Mucosa of stomach (tissue), 1 donor: ENCODE results near the gene DHFR2.
"Not testable (repeated sequence)": the region's sequence is repeated elsewhere in the genome, so short reads cannot be mapped to it uniquely, and the experiment has no call there.

Experiments used
- H3K27me3 ChIP-seq: one replicate; pipeline ENCODE4 v1.7.0; 2013; ENCODE audit warnings: mild to moderate bottlenecking, low read length; ENCODE audit not compliant: control insufficient read depth, insufficient read depth
- H3K36me3 ChIP-seq: one replicate; pipeline ENCODE4 v1.7.0; 2013; ENCODE audit warnings: low read length; ENCODE audit not compliant: control insufficient read depth, insufficient read depth
- H3K4me1 ChIP-seq: one replicate; pipeline ENCODE4 v1.7.0; 2013; ENCODE audit warnings: mild to moderate bottlenecking, low read length; ENCODE audit not compliant: control insufficient read depth, insufficient read depth
- H3K4me3 ChIP-seq: one replicate; pipeline ENCODE4 v1.7.0; 2013; ENCODE audit warnings: low read length
- H3K9ac ChIP-seq: one replicate; pipeline ENCODE4 v1.7.0; 2013; ENCODE audit warnings: mild to moderate bottlenecking, low read length, moderate library complexity
- H3K9me3 ChIP-seq: one replicate; pipeline ENCODE4 v1.7.0; 2013; ENCODE audit warnings: mild to moderate bottlenecking, low read length, moderate library complexity; ENCODE audit not compliant: control insufficient read depth
- donor health status: Pancreatic carcinoma.

Gene DHFR2

GRCh38 chr3:94082391-94082937 is 19.7 kb upstream of the DHFR2 start:
- no peak overlapping the region for H3K4me3 ChIP-seq
- no peaks in the 10 kb centered on the region for H3K9me3 ChIP-seq
- no peaks in the 10 kb centered on the region for H3K36me3 ChIP-seq
- no peaks in the 10 kb centered on the region for H3K27me3 ChIP-seq
- no peak overlapping the region for H3K9ac ChIP-seq
- H3K4me1 ChIP-seq, result peaks cover 22% of the 10 kb centered on the region

GRCh38 chr3:94081884-94082283 is 19.2 kb upstream of the DHFR2 start:
- no peak overlapping the region for H3K9ac ChIP-seq

GRCh38 chr3:94080552-94080951 is 17.8 kb upstream of the DHFR2 start:
- H3K4me3 ChIP-seq, H3K9ac ChIP-seq, H3K27me3 ChIP-seq, H3K36me3 ChIP-seq, H3K9me3 ChIP-seq: not testable (repeated sequence)
- peaks cover 22% of the 10 kb centered on the region for H3K4me1 ChIP-seq

More at GRCh38 chr3:94081884-94082283, 19.2 kb upstream of the DHFR2 start:
- Histone ChIP-seq H3K27me3 (no peaks in the 10 kb centered on the region), H3K4me3 (no peak overlapping the region), H3K36me3 (no peaks in the 10 kb centered on the region), H3K4me1 (peaks cover 22% of the 10 kb centered on the region), H3K9me3 (no peaks in the 10 kb centered on the region)

GRCh38 chr3:94076055-94076454 is 13.3 kb upstream of the DHFR2 start:
- no peak overlapping the region for H3K4me3 ChIP-seq
- no peaks in the 10 kb centered on the region for H3K9me3 ChIP-seq
- H3K4me1 ChIP-seq, result peaks cover 11% of the 10 kb centered on the region
- no peaks in the 10 kb centered on the region for H3K27me3 ChIP-seq
- H3K36me3 ChIP-seq, result peaks cover 5% of the 10 kb centered on the region
- no peak overlapping the region for H3K9ac ChIP-seq

- no peaks in the 10 kb centered on the region for H3K27me3 ChIP-seq
- H3K9me3 ChIP-seq, result no peaks in the 10 kb centered on the region
- H3K36me3 ChIP-seq, result peaks cover 5% of the 10 kb centered on the region
- H3K9ac ChIP-seq, result no peak overlapping the region
- H3K4me3 ChIP-seq, result no peak overlapping the region
- peaks cover 17% of the 10 kb centered on the region for H3K4me1 ChIP-seq
Measured at GRCh38 chr3:94071713-94072284, 9.1 kb upstream of the DHFR2 start.

- no peak overlapping the region for H3K9ac ChIP-seq
- no peak overlapping the region for H3K4me3 ChIP-seq
- H3K4me1 ChIP-seq, result peaks cover 23% of the 10 kb centered on the region
- no peaks in the 10 kb centered on the region for H3K27me3 ChIP-seq
- no peaks in the 10 kb centered on the region for H3K36me3 ChIP-seq
- no peaks in the 10 kb centered on the region for H3K9me3 ChIP-seq
Measured at GRCh38 chr3:94070341-94070911, 7.7 kb upstream of the DHFR2 start.

- Histone ChIP-seq H3K36me3 (no peaks in the 10 kb centered on the region), H3K27me3 (no peaks in the 10 kb centered on the region), H3K9ac (no peak overlapping the region), H3K9me3 (no peaks in the 10 kb centered on the region), H3K4me3 (no peak overlapping the region), H3K4me1 (peaks cover 31% of the 10 kb centered on the region)
Measured at GRCh38 chr3:94069194-94069813, 6.6 kb upstream of the DHFR2 start.

GRCh38 chr3:94066506-94067500 is 4.1 kb upstream of the DHFR2 start:
- H3K36me3 ChIP-seq, result no peaks in the 10 kb centered on the region
- H3K4me3 ChIP-seq, result no peak overlapping the region
- peaks cover 38% of the 10 kb centered on the region for H3K4me1 ChIP-seq
- H3K9ac ChIP-seq, result no peak overlapping the region
- no peaks in the 10 kb centered on the region for H3K27me3 ChIP-seq
- H3K9me3 ChIP-seq, result no peaks in the 10 kb centered on the region

- Histone ChIP-seq H3K4me1 (peaks cover 38% of the 10 kb centered on the region), H3K9me3 (no peaks in the 10 kb centered on the region), H3K27me3 (no peaks in the 10 kb centered on the region), H3K36me3 (no peaks in the 10 kb centered on the region), H3K9ac (no peak overlapping the region), H3K4me3 (no peak overlapping the region)
Measured at GRCh38 chr3:94065819-94066480, 3.2 kb upstream of the DHFR2 start.

GRCh38 chr3:94065122-94065521 is 2.4 kb upstream of the DHFR2 start:
- H3K36me3 ChIP-seq, result no peaks in the 10 kb centered on the region
- no peak overlapping the region for H3K9ac ChIP-seq
- no peak overlapping the region for H3K4me3 ChIP-seq
- H3K9me3 ChIP-seq, result no peaks in the 10 kb centered on the region
- no peaks in the 10 kb centered on the region for H3K27me3 ChIP-seq
- peaks cover 38% of the 10 kb centered on the region for H3K4me1 ChIP-seq

GRCh38 chr3:94064243-94064860 is 1.6 kb upstream of the DHFR2 start:
- H3K27me3 ChIP-seq, result no peaks in the 10 kb centered on the region
- H3K9me3 ChIP-seq, result no peaks in the 10 kb centered on the region
- peaks cover 38% of the 10 kb centered on the region for H3K4me1 ChIP-seq
- H3K36me3 ChIP-seq, result no peaks in the 10 kb centered on the region
- no peak overlapping the region for H3K9ac ChIP-seq
- no peak overlapping the region for H3K4me3 ChIP-seq
